A673 (cell line): Measurements from ENCODE around the gene SLCO3A1. TPM values are rescaled to one million over a fixed set of nuclear protein-coding genes. Genes with fewer than 3 reads are reported as not detected.

Source experiments
- BruUV-seq: library from RNA; stranded (reverse); fragments of 400-500 nt; replicated peaks from 2 replicates; lab custom pipeline; 2021; lab: Mats Ljungman, UMichigan
- CTCF ChIA-PET: fragments of 300-600 bp; sonication (Branson Sonifier 250); formaldehyde crosslinking; loops from one replicate; lab custom pipeline; 2022; ENCODE audit warnings: antibody characterized with exemption; lab: Charles Lee
- POLR2A ChIA-PET: fragments of 300-600 bp; sonication (Branson Sonifier 250); formaldehyde crosslinking; loops from one replicate; lab custom pipeline; 2022; ENCODE audit warnings: antibody characterized with exemption; ENCODE audit not compliant: low non-redundant PET; lab: Charles Lee
- DNase-seq: peaks from one replicate; pipeline ENCODE4 v3.0.0-alpha.2; 2015; ENCODE audit warnings: low spot score
- H3K27ac ChIP-seq: fragments of 200-600 bp; sonication (generic); 2 replicates; pipeline ENCODE4 v1.5.1; 2016; ENCODE audit warnings: mixed run types, low read depth, mild to moderate bottlenecking, mixed read lengths, antibody characterized with exemption, low read length; ENCODE audit not compliant: poor library complexity, severe bottlenecking
- H3K27me3 ChIP-seq: fragments of 200-600 bp; sonication (generic); replicated peaks from 2 replicates; pipeline ENCODE4 v1.6.1; 2017; ENCODE audit warnings: mixed run types, low read depth, mild to moderate bottlenecking, mixed read lengths, antibody characterized with exemption, low read length; ENCODE audit not compliant: insufficient read depth, poor library complexity
- H3K36me3 ChIP-seq: fragments of 200-600 bp; sonication (generic); 2 replicates; pipeline ENCODE4 v1.6.1; 2016; ENCODE audit warnings: mixed run types, mild to moderate bottlenecking, mixed read lengths, antibody characterized with exemption, low read length; ENCODE audit not compliant: insufficient read depth, poor library complexity, severe bottlenecking
- H3K4me1 ChIP-seq: fragments of 200-600 bp; sonication (generic); 2 replicates; pipeline ENCODE4 v1.6.1; 2017; ENCODE audit warnings: mixed run types, mild to moderate bottlenecking, mixed read lengths, antibody characterized with exemption, low read length; ENCODE audit not compliant: insufficient read depth, poor library complexity, severe bottlenecking
- H3K4me3 ChIP-seq: fragments of 200-600 bp; sonication (generic); 2 replicates; pipeline ENCODE4 v1.5.1; 2016; ENCODE audit warnings: low read depth, mixed run types, mild to moderate bottlenecking, mixed read lengths, low read length; ENCODE audit not compliant: poor library complexity, severe bottlenecking
- H3K9me3 ChIP-seq: fragments of 200-600 bp; sonication (generic); 2 replicates; pipeline ENCODE4 v1.6.1; 2016; ENCODE audit warnings: mixed run types, low read depth, mild to moderate bottlenecking, mixed read lengths, antibody characterized with exemption, low read length; ENCODE audit not compliant: poor library complexity, severe bottlenecking
- EZH2 ChIP-seq: fragments of 200-600 bp; sonication (generic); IDR thresholded peaks from 2 replicates; pipeline ENCODE4 v1.6.1; 2017; ENCODE audit warnings: borderline replicate concordance, low read depth, mild to moderate bottlenecking, mixed read lengths, antibody characterized with exemption, low read length; ENCODE audit not compliant: poor library complexity, severe bottlenecking
- intact Hi-C: fragments of 100-400 bp; cut with micrococcal nuclease; formaldehyde crosslinking; loops from one replicate; pipeline ENCODE4 v1.10.0; 2022; ENCODE audit not compliant: unreplicated experiment
- total RNA-seq: library from RNA; stranded (reverse); gene quantifications from 2 replicates; pipeline ENCODE4 v1.2.3, GENCODE V29; 2021
- TF ChIP-seq, protein P1 (sequence below): fragments of 300-800, 200-600 bp; sonication (generic); conservative IDR thresholded peaks from 2 replicates; pipeline ENCODE4 v1.5.1; 2017; ENCODE audit warnings: low read depth, mild to moderate bottlenecking, antibody characterized with exemption, low read length, moderate library complexity, mixed read lengths

The SLCO3A1 gene
- total RNA-seq, 1 experiment from 2014 or later: 16.6 TPM

DNA sequence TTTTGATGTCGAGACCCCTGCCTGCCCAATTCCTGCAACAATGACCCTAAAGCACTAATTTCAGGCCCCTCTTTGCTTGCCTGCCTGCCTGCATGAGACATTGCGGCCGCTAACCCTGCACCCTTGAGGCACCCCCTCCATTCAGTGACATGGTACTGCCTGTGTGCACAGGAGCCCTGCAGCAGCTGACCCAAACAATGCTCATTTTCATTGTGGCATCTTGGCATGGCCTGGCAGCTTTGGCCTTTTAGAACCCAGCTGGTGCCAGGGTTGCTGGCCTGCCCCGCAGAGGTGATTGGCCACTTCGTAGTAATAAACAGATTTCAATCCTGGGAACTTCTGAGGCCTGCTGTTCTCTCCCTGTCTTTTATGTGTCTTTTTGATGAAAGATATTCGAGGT, 33.8 kb downstream of the SLCO3A1 start:
- no peaks in the 10 kb centered on the region for H3K27me3 ChIP-seq
- no TSS peak for BruUV-seq
- DNase-seq: no peak
- intact Hi-C loops: no loop called here
- no peak overlapping the region for H3K27ac ChIP-seq
- ChIA-PET POLR2A (no interaction called here), CTCF (no interaction called here)
- no peaks in the 10 kb centered on the region for H3K9me3 ChIP-seq
- no peak overlapping the region for H3K4me3 ChIP-seq
- no peaks in the 10 kb centered on the region for H3K36me3 ChIP-seq
- TF ChIP-seq, protein P1, sequence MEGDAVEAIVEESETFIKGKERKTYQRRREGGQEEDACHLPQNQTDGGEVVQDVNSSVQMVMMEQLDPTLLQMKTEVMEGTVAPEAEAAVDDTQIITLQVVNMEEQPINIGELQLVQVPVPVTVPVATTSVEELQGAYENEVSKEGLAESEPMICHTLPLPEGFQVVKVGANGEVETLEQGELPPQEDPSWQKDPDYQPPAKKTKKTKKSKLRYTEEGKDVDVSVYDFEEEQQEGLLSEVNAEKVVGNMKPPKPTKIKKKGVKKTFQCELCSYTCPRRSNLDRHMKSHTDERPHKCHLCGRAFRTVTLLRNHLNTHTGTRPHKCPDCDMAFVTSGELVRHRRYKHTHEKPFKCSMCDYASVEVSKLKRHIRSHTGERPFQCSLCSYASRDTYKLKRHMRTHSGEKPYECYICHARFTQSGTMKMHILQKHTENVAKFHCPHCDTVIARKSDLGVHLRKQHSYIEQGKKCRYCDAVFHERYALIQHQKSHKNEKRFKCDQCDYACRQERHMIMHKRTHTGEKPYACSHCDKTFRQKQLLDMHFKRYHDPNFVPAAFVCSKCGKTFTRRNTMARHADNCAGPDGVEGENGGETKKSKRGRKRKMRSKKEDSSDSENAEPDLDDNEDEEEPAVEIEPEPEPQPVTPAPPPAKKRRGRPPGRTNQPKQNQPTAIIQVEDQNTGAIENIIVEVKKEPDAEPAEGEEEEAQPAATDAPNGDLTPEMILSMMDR: no peak
- TF ChIP-seq EZH2: no peak
- no peaks in the 10 kb centered on the region for H3K4me1 ChIP-seq

DNA sequence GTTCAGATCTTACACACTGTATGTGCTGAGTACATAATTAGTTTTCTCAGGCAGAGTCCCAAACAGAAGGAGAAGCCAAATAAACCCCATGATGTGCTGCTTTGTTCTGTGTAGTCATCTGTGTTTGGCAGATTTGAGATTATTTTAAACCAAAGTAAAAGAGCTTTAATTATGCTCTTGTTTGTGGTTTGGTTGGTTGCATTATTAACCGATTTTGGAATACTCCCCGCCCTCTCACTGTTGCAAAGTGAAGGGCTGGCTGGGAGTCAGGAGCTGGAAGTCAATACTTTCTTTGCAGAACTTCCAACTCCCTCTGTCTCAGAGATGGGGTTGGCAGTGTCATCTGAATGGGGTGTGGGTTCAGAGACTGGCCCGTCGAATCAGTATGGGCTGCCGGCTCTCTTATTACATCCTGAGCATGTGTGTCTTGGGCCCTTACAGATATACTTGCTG, 34.4 kb downstream of the SLCO3A1 start:
- H3K36me3 ChIP-seq: no peaks in the 10 kb centered on the region
- no peak overlapping the region for H3K4me3 ChIP-seq
- intact Hi-C loops: no loop called here
- H3K27ac ChIP-seq: no peak overlapping the region
- H3K27me3 ChIP-seq: no peaks in the 10 kb centered on the region
- TF ChIP-seq, protein P1: no peak
- TF ChIP-seq EZH2: no peak
- no TSS peak for BruUV-seq
- DNase-seq: no peak
- ChIA-PET POLR2A (no interaction called here), CTCF (no interaction called here)
- no peaks in the 10 kb centered on the region for H3K4me1 ChIP-seq
- H3K9me3 ChIP-seq: no peaks in the 10 kb centered on the region

DNA sequence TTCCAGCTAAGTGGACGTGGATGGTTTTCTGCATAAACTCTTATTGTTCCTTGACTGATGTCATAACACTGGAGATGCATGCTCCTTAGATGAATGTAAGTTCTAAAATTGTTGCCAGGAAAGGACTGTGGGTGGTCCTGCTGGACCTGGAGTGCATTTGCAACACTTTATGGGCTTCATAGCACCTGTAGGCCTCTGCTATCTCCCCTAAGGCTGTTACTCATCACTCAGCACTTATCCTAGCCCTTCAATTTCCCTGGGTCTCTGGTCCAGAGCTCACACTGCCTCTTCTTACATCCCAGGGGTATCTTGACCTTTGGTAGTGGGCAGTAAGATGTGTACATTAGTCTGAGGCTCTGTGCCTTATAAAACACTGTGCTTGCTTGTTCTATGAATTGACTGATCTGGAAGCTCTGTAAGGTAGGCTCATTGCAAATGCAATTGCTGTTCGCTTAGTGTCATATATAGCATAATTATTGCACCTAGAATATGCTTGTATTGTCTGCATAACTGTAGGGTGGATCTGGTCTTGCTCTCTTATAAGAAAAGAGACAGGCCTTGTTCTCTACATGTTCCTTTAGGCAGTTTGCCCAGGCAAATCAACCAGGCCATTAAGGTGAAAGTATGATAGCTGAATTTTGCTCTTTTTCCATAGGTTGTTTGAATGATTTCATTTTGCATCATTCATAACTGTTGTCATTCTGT, 35.8 kb downstream of the SLCO3A1 start:
- Histone ChIP-seq H3K9me3 (no peaks in the 10 kb centered on the region), H3K27me3 (no peaks in the 10 kb centered on the region), H3K27ac (no peak overlapping the region), H3K36me3 (no peaks in the 10 kb centered on the region), H3K4me1 (no peaks in the 10 kb centered on the region), H3K4me3 (no peak overlapping the region)
- no peak for DNase-seq
- ChIA-PET POLR2A (no interaction called here), CTCF (no interaction called here)
- TF ChIP-seq, protein P1: no peak
- no peak for TF ChIP-seq EZH2
- intact Hi-C loops: no loop called here
- no TSS peak for BruUV-seq
